ENCODE results near the gene TLR7.

Gene TLR7

GRCh38 chrX:12866451-12867377 is at the start of gene TLR7:
TLR7 (plus strand) TSS chrX:12867072; CDS start chrX:12867579, 507 bp downstream.
- in situ Hi-C loops (cut with MboI; ENCODE audit: low pct_unique_long_range_greater_than_20kb, low sequenced_read_pairs), result no loop called here
- DNase-seq, result no peak

- in situ Hi-C loops (cut with MboI; ENCODE audit: low pct_unique_long_range_greater_than_20kb, low sequenced_read_pairs), result loop anchor here (25.0 kb wide), 1 partner anchor 95 kb away; the partner anchor contains the start of gene TLR8
- DNase-seq, result no peak
Observed at GRCh38 chrX:12817528-12817927, 49.3 kb upstream of the TLR7 start.

- in situ Hi-C loops (cut with MboI; ENCODE audit: low pct_unique_long_range_greater_than_20kb, low sequenced_read_pairs), result loop anchor here (25.0 kb wide), 1 partner anchor 93 kb away; the partner anchor contains the start of gene TLR8
- DNase-seq, result no peak
Observed at GRCh38 chrX:12819222-12819621, 47.6 kb upstream of the TLR7 start.

- in situ Hi-C loops (cut with MboI; ENCODE audit: low pct_unique_long_range_greater_than_20kb, low sequenced_read_pairs), result loop anchor here (25.0 kb wide), 1 partner anchor 92 kb away; the partner anchor contains the start of gene TLR8
- DNase-seq, result no peak
Observed at GRCh38 chrX:12820737-12821136, 46.1 kb upstream of the TLR7 start.

GRCh38 chrX:12824944-12825343 is 41.9 kb upstream of the TLR7 start:
- DNase-seq, result no peak
- in situ Hi-C loops (cut with MboI; ENCODE audit: low pct_unique_long_range_greater_than_20kb, low sequenced_read_pairs), result loop anchor here (25.0 kb wide), 1 partner anchor 87 kb away; the partner anchor contains the start of gene TLR8

- no peak for DNase-seq
- in situ Hi-C loops (cut with MboI; ENCODE audit: low pct_unique_long_range_greater_than_20kb, low sequenced_read_pairs), result no loop called here
Observed at GRCh38 chrX:12825801-12826200, 41.1 kb upstream of the TLR7 start.

- in situ Hi-C loops (cut with MboI; ENCODE audit: low pct_unique_long_range_greater_than_20kb, low sequenced_read_pairs), result no loop called here
- DNase-seq, result no peak
Observed at GRCh38 chrX:12843061-12843667, 23.7 kb upstream of the TLR7 start.

- DNase-seq, result no peak
- in situ Hi-C loops (cut with MboI; ENCODE audit: low pct_unique_long_range_greater_than_20kb, low sequenced_read_pairs), result no loop called here
Observed at GRCh38 chrX:12843668-12844279, 23.1 kb upstream of the TLR7 start.

- no peak for DNase-seq
- in situ Hi-C loops (cut with MboI; ENCODE audit: low pct_unique_long_range_greater_than_20kb, low sequenced_read_pairs), result no loop called here
Observed at GRCh38 chrX:12844319-12844718, 22.6 kb upstream of the TLR7 start.

GRCh38 chrX:12865359-12865758 is 1.5 kb upstream of the TLR7 start:
- DNase-seq, result peak; percentile 83
- in situ Hi-C loops (cut with MboI; ENCODE audit: low pct_unique_long_range_greater_than_20kb, low sequenced_read_pairs), result no loop called here

GRCh38 chrX:12867685-12868084 is 813 bp downstream of the TLR7 start:
- in situ Hi-C loops (cut with MboI; ENCODE audit: low pct_unique_long_range_greater_than_20kb, low sequenced_read_pairs), result no loop called here
- no peak for DNase-seq

GRCh38 chrX:12868747-12869146 is 1.9 kb downstream of the TLR7 start:
- in situ Hi-C loops (cut with MboI; ENCODE audit: low pct_unique_long_range_greater_than_20kb, low sequenced_read_pairs), result no loop called here

GRCh38 chrX:12871257-12871656 is 4.4 kb downstream of the TLR7 start:
- in situ Hi-C loops (cut with MboI; ENCODE audit: low pct_unique_long_range_greater_than_20kb, low sequenced_read_pairs), result no loop called here
- DNase-seq, result no peak

More at GRCh38 chrX:12868747-12869146, 1.9 kb downstream of the TLR7 start:
- no peak for DNase-seq

GRCh38 chrX:12872741-12873140 is 5.9 kb downstream of the TLR7 start:
- in situ Hi-C loops (cut with MboI; ENCODE audit: low pct_unique_long_range_greater_than_20kb, low sequenced_read_pairs), result no loop called here

GRCh38 chrX:12874581-12874980 is 7.7 kb downstream of the TLR7 start:
- in situ Hi-C loops (cut with MboI; ENCODE audit: low pct_unique_long_range_greater_than_20kb, low sequenced_read_pairs), result no loop called here
- DNase-seq, result no peak

More at GRCh38 chrX:12872741-12873140, 5.9 kb downstream of the TLR7 start:
- DNase-seq, result no peak

GRCh38 chrX:12877386-12877785 is 10.5 kb downstream of the TLR7 start:
- in situ Hi-C loops (cut with MboI; ENCODE audit: low pct_unique_long_range_greater_than_20kb, low sequenced_read_pairs), result no loop called here
- DNase-seq, result no peak

GRCh38 chrX:12878536-12878935 is 11.7 kb downstream of the TLR7 start:
- DNase-seq, result no peak
- in situ Hi-C loops (cut with MboI; ENCODE audit: low pct_unique_long_range_greater_than_20kb, low sequenced_read_pairs), result no loop called here

- in situ Hi-C loops (cut with MboI; ENCODE audit: low pct_unique_long_range_greater_than_20kb, low sequenced_read_pairs), result no loop called here
- no peak for DNase-seq
Observed at GRCh38 chrX:12881914-12882313, 15.0 kb downstream of the TLR7 start.

GRCh38 chrX:12885508-12885907 is 18.6 kb downstream of the TLR7 start:
- in situ Hi-C loops (cut with MboI; ENCODE audit: low pct_unique_long_range_greater_than_20kb, low sequenced_read_pairs), result no loop called here
- DNase-seq, result no peak

- in situ Hi-C loops (cut with MboI; ENCODE audit: low pct_unique_long_range_greater_than_20kb, low sequenced_read_pairs), result no loop called here
Observed at GRCh38 chrX:12886545-12886944, 19.7 kb downstream of the TLR7 start.

More at GRCh38 chrX:12886545-12886944, 19.7 kb downstream of the TLR7 start:
- no peak for DNase-seq
